Neural cell (in vitro differentiated cells): ENCODE measurements around the gene AP1S3.

Source experiments
- CTCF ChIP-seq: fragments of 450-650 bp; IDR thresholded peaks from 2 replicates; pipeline ENCODE4 v1.5.1; 2014; ENCODE audit warnings: antibody characterized with exemption, mild to moderate bottlenecking, moderate library complexity; ENCODE audit not compliant: poor library complexity, severe bottlenecking
- EP300 ChIP-seq: fragments of 450-650 bp; conservative IDR thresholded peaks from 2 replicates; pipeline ENCODE4 v1.6.1; 2014; ENCODE audit warnings: antibody characterized with exemption, mild to moderate bottlenecking, moderate library complexity; ENCODE audit not compliant: poor library complexity, severe bottlenecking
- EZH2 ChIP-seq: fragments of 200-600, 300-800 bp; shearing (Covaris generic), sonication (generic); IDR thresholded peaks from 2 replicates; pipeline ENCODE4 v1.6.1; 2014; ENCODE audit warnings: antibody characterized with exemption, low read length, borderline replicate concordance, mild to moderate bottlenecking; ENCODE audit not compliant: insufficient read depth, poor library complexity, severe bottlenecking
- SMC3 ChIP-seq: fragments of 450-650 bp; conservative IDR thresholded peaks from 2 replicates; pipeline ENCODE4 v1.6.1; 2014; ENCODE audit warnings: antibody characterized with exemption, mild to moderate bottlenecking, moderate library complexity; ENCODE audit not compliant: poor library complexity

DNA sequence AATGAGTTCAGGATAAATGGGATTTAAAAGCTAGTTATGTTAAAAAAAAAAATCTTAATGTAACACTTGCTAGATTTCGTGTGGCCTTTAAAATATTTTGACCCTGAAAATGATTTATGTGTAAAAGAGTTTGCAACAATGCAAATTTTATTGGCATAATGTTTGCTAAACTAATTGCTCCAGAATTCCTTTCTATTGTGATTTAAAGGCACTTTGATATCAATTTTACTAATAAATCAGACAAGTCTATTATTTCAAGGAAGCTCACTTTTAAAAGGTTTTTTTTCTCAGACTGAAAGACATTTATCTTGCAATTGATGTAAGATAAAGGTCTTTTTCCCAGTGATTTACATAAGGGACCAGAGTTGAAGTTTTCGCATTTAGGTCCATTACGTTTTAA is 17.5 kb downstream of the AP1S3 start:
- no peak for TF ChIP-seq CTCF
- TF ChIP-seq EZH2, result no peak
- no peak for TF ChIP-seq EP300
- no peak for TF ChIP-seq SMC3
